NCI-H526 (cell line): ENCODE data around the gene CPE.

Source experiments
- DNase-seq, 2 experiments: peaks; one replicate each; lab custom pipeline; 2025; lab: John Stamatoyannopoulos, UW

The CPE gene

GRCh38 chr4:165508372-165509120, 129.7 kb downstream of the CPE start:
- no peak for DNase-seq

GRCh38 chr4:165512424-165512823, 133.6 kb downstream of the CPE start:
- DNase-seq, result peak in 1 of 2 experiments; percentile 14

- DNase-seq, result no peak
These were observed 135.9 kb downstream of the CPE start for GRCh38 chr4:165514739-165515138.

GRCh38 chr4:165515201-165515600, 136.4 kb downstream of the CPE start:
- DNase-seq, result no peak

- no peak for DNase-seq
These were observed 137.5 kb downstream of the CPE start for GRCh38 chr4:165516281-165516833.

- no peak for DNase-seq
These were observed 138.4 kb downstream of the CPE start for GRCh38 chr4:165517216-165517615.

GRCh38 chr4:165518024-165518616, 139.3 kb downstream of the CPE start:
- DNase-seq, result no peak

GRCh38 chr4:165518686-165519085, 139.9 kb downstream of the CPE start:
- no peak for DNase-seq

GRCh38 chr4:165519591-165519990, 140.8 kb downstream of the CPE start:
- no peak for DNase-seq

GRCh38 chr4:165520086-165520485, 141.3 kb downstream of the CPE start:
- DNase-seq, result no peak

GRCh38 chr4:165522050-165522449, 143.2 kb downstream of the CPE start:
- no peak for DNase-seq

- no peak for DNase-seq
These were observed 145.9 kb downstream of the CPE start for GRCh38 chr4:165524532-165525190.

GRCh38 chr4:165532976-165533375, 154.2 kb downstream of the CPE start:
- DNase-seq, result no peak

GRCh38 chr4:165537028-165537648, 158.3 kb downstream of the CPE start:
- peak in 1 of 2 experiments; percentile 69 for DNase-seq

- peak; percentile 20 to 24 for DNase-seq
These were observed 161.0 kb downstream of the CPE start for GRCh38 chr4:165539801-165540200.

GRCh38 chr4:165540206-165540830, 161.5 kb downstream of the CPE start:
- DNase-seq, result no peak

GRCh38 chr4:165541851-165542459, 163.1 kb downstream of the CPE start:
- DNase-seq, result no peak

- DNase-seq, result no peak
These were observed 163.7 kb downstream of the CPE start for GRCh38 chr4:165542476-165542875.
